HepG2 (cell line): Measurements from ENCODE around the gene EPS8. TPM values are rescaled to one million over a fixed set of nuclear protein-coding genes. Genes with fewer than 3 reads are reported as not detected.

Source experiments
- ATAC-seq: fragments of 200-7000 bp; cut with Tn5 transposase; 3 replicates; pipeline ENCODE4 v1.9.1; 2020; ENCODE audit warnings: mild to moderate bottlenecking, moderate library complexity
- BruUV-seq: library from RNA; stranded (reverse); fragments of 400-500 nt; replicated peaks from 2 replicates; lab custom pipeline; 2021; lab: Mats Ljungman, UMichigan
- CTCF ChIA-PET: fragments of 300-600 bp; formaldehyde crosslinking; extraction: SDS; loops from one replicate; lab custom pipeline; 2021; ENCODE audit warnings: low total read pairs, inconsistent platforms, low intra/inter-chr PET ratio; lab: Yijun Ruan, JAX
- POLR2A ChIA-PET: fragments of 350-600 bp; sonication (Branson Sonifier 250); formaldehyde crosslinking; loops from one replicate; lab custom pipeline; 2020; ENCODE audit warnings: antibody characterized with exemption, inconsistent platforms; lab: Yijun Ruan, JAX
- DNase-seq: peaks from one replicate; pipeline ENCODE4 v3.0.0-alpha.2; 2015; ENCODE audit warnings: low spot score
- FAIRE-seq: peaks from 3 replicates; lab custom pipeline; 2011; peaks lifted over from hg19 to GRCh38; lab: Jason Lieb, UNC
- H2AFZ ChIP-seq: one replicate; pipeline ENCODE4 v1.6.1; 2011; ENCODE audit warnings: low read length, inconsistent platforms
- H3K27ac ChIP-seq: fragments of 300-600 bp; 3 replicates; pipeline ENCODE4 v1.8.0; 2011; ENCODE audit warnings: mixed run types, mild to moderate bottlenecking, mixed read lengths, low read length, inconsistent platforms; ENCODE audit not compliant: insufficient read depth; ENCODE audit errors: extremely low read length
- H3K27me3 ChIP-seq, 2 experiments: fragments of 200-600 bp in 1 of 2; 2 replicates in 1 of 2; 3 replicates in 1 of 2; pipeline versions ENCODE4 v1.6.0 to v1.8.0; 2011; ENCODE audit warnings: low read length in 2 of 2, mild to moderate bottlenecking in 2 of 2, moderate library complexity in 2 of 2, inconsistent platforms in 1 of 2; ENCODE audit not compliant: insufficient read depth in 2 of 2, control insufficient read depth in 1 of 2
- H3K36me3 ChIP-seq, 2 experiments: fragments of 200-600 bp in 1 of 2; replicated peaks in 1 of 2; 2 replicates in 1 of 2; 3 replicates in 1 of 2; pipeline versions ENCODE4 v1.5.1 to v1.8.0; 2011; ENCODE audit warnings: low read length in 2 of 2, inconsistent platforms in 1 of 2; ENCODE audit not compliant: insufficient read depth in 2 of 2, control insufficient read depth in 1 of 2
- H3K4me1 ChIP-seq: 2 replicates; pipeline ENCODE4 v1.5.1; 2012; ENCODE audit warnings: low read length, inconsistent platforms; ENCODE audit not compliant: insufficient read depth
- H3K4me2 ChIP-seq: 2 replicates; pipeline ENCODE4 v1.6.0; 2011; ENCODE audit warnings: low read depth, low read length, inconsistent platforms
- H3K4me3 ChIP-seq, 3 experiments: fragments of 200-600 bp in 1 of 3; sonication (generic), shearing (Covaris generic) in 1 of 3; replicated peaks in 1 of 3; 2 replicates each; pipeline ENCODE4 v1.5.1; 2011 to 2016; ENCODE audit warnings: low read length in 3 of 3, inconsistent platforms in 2 of 3, low read depth in 2 of 3, mild to moderate bottlenecking in 2 of 3, control low read depth in 1 of 3, mixed read lengths in 1 of 3; ENCODE audit not compliant: insufficient read depth in 1 of 3
- H3K79me2 ChIP-seq: one replicate; pipeline ENCODE4 v1.6.1; 2011; ENCODE audit warnings: low read length, inconsistent platforms; ENCODE audit not compliant: insufficient read depth
- H3K9ac ChIP-seq: 2 replicates; pipeline ENCODE4 v1.6.0; 2011; ENCODE audit warnings: mild to moderate bottlenecking, low read depth, low read length, inconsistent platforms; ENCODE audit not compliant: insufficient read depth
- H3K9me3 ChIP-seq: 2 replicates; pipeline ENCODE4 v1.5.1; 2012; ENCODE audit warnings: mild to moderate bottlenecking, low read length
- H4K20me1 ChIP-seq: 2 replicates; pipeline ENCODE4 v1.6.0; 2011; ENCODE audit warnings: inconsistent platforms, mild to moderate bottlenecking, low read length, moderate library complexity; ENCODE audit not compliant: insufficient read depth
- ATF3 ChIP-seq: sonication (generic); formaldehyde crosslinking; IDR thresholded peaks from 2 replicates; pipeline ENCODE4 v1.4.0; 2020; ENCODE audit warnings: missing genetic modification reagents
- BHLHE40 ChIP-seq: IDR thresholded peaks from 2 replicates; pipeline ENCODE4 v1.6.1; 2011; ENCODE audit warnings: low read length, improper control_type of control experiment
- DNMT1 ChIP-seq: sonication (generic); formaldehyde crosslinking; IDR thresholded peaks from 2 replicates; pipeline ENCODE4 v1.5.1; 2020; ENCODE audit warnings: mild to moderate bottlenecking, missing genetic modification reagents
- MXD3 ChIP-seq: IDR thresholded peaks from 2 replicates; pipeline ENCODE4 v1.6.1; 2016; ENCODE audit warnings: mild to moderate bottlenecking, missing biosample characterization, missing genetic modification reagents
- RFX1 ChIP-seq: fragments of 450-650 bp; IDR thresholded peaks from 2 replicates; pipeline ENCODE4 v1.6.1; 2017
- ZNF30 ChIP-seq: sonication (generic); formaldehyde crosslinking; IDR thresholded peaks from 2 replicates; pipeline ENCODE4 v1.5.0; 2020; ENCODE audit warnings: mild to moderate bottlenecking, missing genetic modification reagents
- ZNF318 ChIP-seq: sonication (generic); formaldehyde crosslinking; IDR thresholded peaks from 2 replicates; pipeline ENCODE4 v1.4.0; 2020; ENCODE audit warnings: mild to moderate bottlenecking, missing genetic modification reagents
- ZNF44 ChIP-seq: sonication (generic); formaldehyde crosslinking; IDR thresholded peaks from 2 replicates; pipeline ENCODE4 v1.5.1; 2020; ENCODE audit warnings: mild to moderate bottlenecking, missing genetic modification reagents
- ZNF530 ChIP-seq: sonication (generic); formaldehyde crosslinking; IDR thresholded peaks from 2 replicates; pipeline ENCODE4 v1.5.0; 2020; ENCODE audit warnings: low read depth, mild to moderate bottlenecking, missing genetic modification reagents
- WGBS: methylation state at CpG from one replicate; pipeline ENCODE4 v1.1.6; 2017; ENCODE audit warnings: low lambda C conversion rate; 5-methylcytosine and 5-hydroxymethylcytosine counted together
- in situ Hi-C: cut with HindIII; loops from 2 replicates; pipeline ENCODE4 v1.10.0; 2017; ENCODE audit warnings: low pct_unique_long_range_greater_than_20kb; ENCODE audit not compliant: extremely low pct_ligation_motif_present
- intact Hi-C: fragments of 100-400 bp; cut with micrococcal nuclease; formaldehyde crosslinking; loops from one replicate; pipeline ENCODE4 v1.10.0; 2022; ENCODE audit not compliant: unreplicated experiment
- polyA plus RNA-seq, 8 experiments: library from polyadenylated mRNA; depleted of rRNA in 3 of 8; stranded (reverse) in 7 of 8; unstranded in 1 of 8; fragments of >200 nt; fragmentation: Illumina TruSeq in 4 of 8; extraction: Trizol in 4 of 8; gene quantifications; 2 replicates each; pipeline versions ENCODE4 v1.2.1 to v1.2.3, GENCODE V29; 2011 to 2016; ENCODE audit warnings: low read depth in 4 of 8, missing spikeins in 1 of 8, mixed read lengths in 1 of 8; ENCODE audit not compliant: insufficient read depth in 1 of 8
- total RNA-seq, 5 experiments: library from RNA; depleted of rRNA; stranded (reverse); fragments of >200 nt; fragmentation: Illumina TruSeq; extraction: Trizol; gene quantifications; 2 replicates each; pipeline ENCODE4 v1.2.3, GENCODE V29; 2016; ENCODE audit warnings: low read depth in 1 of 5

Gene EPS8
- total and polyA plus RNA-seq, 2 of the 13 experiments (the other 11 are each of a cell fraction or from before 2014, with no cell fraction given): 37.1 to 43.4 TPM

- in situ Hi-C loops: no loop called here
- 99% methylated on average over 5 of the region's 5 CpGs for WGBS
- BruUV-seq: no TSS peak
- no peaks in the 10 kb centered on the region for H4K20me1 ChIP-seq
- no peak for FAIRE-seq
- H3K36me3 ChIP-seq: no peaks in the 10 kb centered on the region
- POLR2A ChIA-PET: no interaction called here
- H3K79me2 ChIP-seq: peaks cover 17% of the 10 kb centered on the region
- H3K27ac ChIP-seq: no peak overlapping the region
- CTCF ChIA-PET: no interaction called here
- no peak for ATAC-seq
- TF ChIP-seq ZNF44 (CRISPR knock-in tag) (no peak), MXD3 (no peak), ZNF530 (CRISPR knock-in tag) (no peak), ZNF30 (no peak), ATF3 (no peak), DNMT1 (no peak), ZNF318 (CRISPR knock-in tag) (no peak), RFX1 (no peak), BHLHE40 (no peak)
- H3K4me3 ChIP-seq: no peak overlapping the region
- intact Hi-C loops: no loop called here
- no peak overlapping the region for H3K9ac ChIP-seq
- peaks cover 47% of the 10 kb centered on the region for H3K4me1 ChIP-seq
- H2AFZ ChIP-seq: no peak overlapping the region
- DNase-seq: no peak
- H3K4me2 ChIP-seq: no peak overlapping the region
- H3K27me3 ChIP-seq: no peaks in the 10 kb centered on the region
- no peaks in the 10 kb centered on the region for H3K9me3 ChIP-seq
These were observed 61.0 kb downstream of the EPS8 start for GRCh38 chr12:15728118-15728598.
